Activated B cell treated with CpG ODN at 0.5 μM for 24 hours (primary cell): Measurements from ENCODE around the gene PPDPF. TPM values are rescaled to one million over a fixed set of nuclear protein-coding genes. Genes with fewer than 3 reads are reported as not detected.

Experiments used
- ATAC-seq: fragments of 200-7000 bp; cut with Tn5 transposase; one replicate; pipeline ENCODE4 v1.10.0; 2021; ENCODE audit warnings: low read depth, mild to moderate bottlenecking, moderate library complexity
- CTCF ChIA-PET: fragments of 350-600 bp; sonication (Branson Sonifier 250); formaldehyde crosslinking; loops from one replicate; lab custom pipeline; 2021; ENCODE audit warnings: antibody characterized with exemption; lab: Charles Lee
- POLR2A ChIA-PET: fragments of 350-600 bp; sonication (Branson Sonifier 250); formaldehyde crosslinking; loops from one replicate; lab custom pipeline; 2021; ENCODE audit warnings: antibody characterized with exemption; lab: Charles Lee
- DNase-seq: peaks from one replicate; pipeline ENCODE4 v3.0.0; 2022
- H3K27ac Mint-ChIP-seq: one replicate; pipeline ENCODE4 v1.8.0; 2020; ENCODE audit warnings: mixed read lengths
- H3K27me3 Mint-ChIP-seq: one replicate; pipeline ENCODE4 v1.8.0; 2021; ENCODE audit warnings: mixed read lengths
- H3K36me3 Mint-ChIP-seq: one replicate; pipeline ENCODE4 v1.8.0; 2021; ENCODE audit warnings: low read depth, mixed read lengths
- H3K4me1 Mint-ChIP-seq: one replicate; pipeline ENCODE4 v1.8.0; 2021; ENCODE audit warnings: mixed read lengths
- H3K4me3 Mint-ChIP-seq: one replicate; pipeline ENCODE4 v1.8.0; 2020; ENCODE audit warnings: mild to moderate bottlenecking, mixed read lengths
- H3K9me3 Mint-ChIP-seq: one replicate; pipeline ENCODE4 v1.8.0; 2020; ENCODE audit warnings: mixed read lengths
- CTCF ChIP-seq: fragments of 200-600 bp; IDR thresholded peaks from one replicate; pipeline ENCODE4 v1.8.0; 2022; ENCODE audit warnings: antibody characterized with exemption, mild to moderate bottlenecking
- intact Hi-C: fragments of 100-400 bp; cut with micrococcal nuclease; formaldehyde crosslinking; loops from one replicate; pipeline ENCODE4 v1.15.1; 2024
- total RNA-seq: library from RNA; stranded (reverse); gene quantifications from 2 replicates; pipeline ENCODE4 v1.2.3, GENCODE V29; 2022

The PPDPF gene
- total RNA-seq, 1 donor from 2014 or later: 172 TPM

- H3K4me3 Mint-ChIP-seq: no peak overlapping the region
- intact Hi-C loops: no loop called here
- no peak overlapping the region for H3K27ac Mint-ChIP-seq
- no peak for TF ChIP-seq CTCF
- peaks cover 4% of the 10 kb centered on the region for H3K4me1 Mint-ChIP-seq
- no peaks in the 10 kb centered on the region for H3K9me3 Mint-ChIP-seq
- CTCF ChIA-PET: no interaction called here
- peaks cover 14% of the 10 kb centered on the region for H3K27me3 Mint-ChIP-seq
- POLR2A ChIA-PET: no interaction called here
- DNase-seq (no peak), ATAC-seq (no peak)
- no peaks in the 10 kb centered on the region for H3K36me3 Mint-ChIP-seq
Measured at GRCh38 chr20:63492518-63492917, 28.0 kb upstream of the PPDPF start.

GRCh38 chr20:63492982-63493381, 27.6 kb upstream of the PPDPF start:
- intact Hi-C loops: no loop called here
- POLR2A ChIA-PET: no interaction called here
- no peaks in the 10 kb centered on the region for H3K9me3 Mint-ChIP-seq
- ATAC-seq: no peak
- no peak for DNase-seq
- no peaks in the 10 kb centered on the region for H3K36me3 Mint-ChIP-seq
- H3K27me3 Mint-ChIP-seq: peaks cover 14% of the 10 kb centered on the region
- H3K4me1 Mint-ChIP-seq: peaks cover 4% of the 10 kb centered on the region
- H3K4me3 Mint-ChIP-seq: no peak overlapping the region
- TF ChIP-seq CTCF: no peak
- H3K27ac Mint-ChIP-seq: no peak overlapping the region
- CTCF ChIA-PET: interaction anchor here (1.1 kb wide), 1 partner anchor 481 kb away, joined by 4 read pairs; no protein-coding TSS in a partner anchor

GRCh38 chr20:63493563-63494020, 27.0 kb upstream of the PPDPF start:
- no peak overlapping the region for H3K27ac Mint-ChIP-seq
- intact Hi-C loops: no loop called here
- CTCF ChIA-PET: interaction anchor here (1.1 kb wide), 1 partner anchor 480 kb away, joined by 4 read pairs; no protein-coding TSS in a partner anchor
- ATAC-seq: no peak
- H3K4me1 Mint-ChIP-seq: peaks cover 4% of the 10 kb centered on the region
- no peak for TF ChIP-seq CTCF
- peaks cover 14% of the 10 kb centered on the region for H3K27me3 Mint-ChIP-seq
- H3K9me3 Mint-ChIP-seq: no peaks in the 10 kb centered on the region
- DNase-seq: no peak
- no peak overlapping the region for H3K4me3 Mint-ChIP-seq
- POLR2A ChIA-PET: no interaction called here
- H3K36me3 Mint-ChIP-seq: no peaks in the 10 kb centered on the region

- ATAC-seq: no peak
Measured at GRCh38 chr20:63494084-63494419, 26.5 kb upstream of the PPDPF start.

More at GRCh38 chr20:63494084-63494419, 26.5 kb upstream of the PPDPF start:
- H3K9me3 Mint-ChIP-seq: no peaks in the 10 kb centered on the region
- intact Hi-C loops: no loop called here
- ChIA-PET CTCF (interaction anchor here (1.1 kb wide), 1 partner anchor 480 kb away, joined by 4 read pairs; no protein-coding TSS in a partner anchor), POLR2A (no interaction called here)
- H3K27ac Mint-ChIP-seq: no peak overlapping the region
- no peak for DNase-seq
- peaks cover 4% of the 10 kb centered on the region for H3K4me1 Mint-ChIP-seq
- H3K27me3 Mint-ChIP-seq: peaks cover 14% of the 10 kb centered on the region
- TF ChIP-seq CTCF: no peak
- H3K4me3 Mint-ChIP-seq: no peak overlapping the region
- H3K36me3 Mint-ChIP-seq: no peaks in the 10 kb centered on the region
